HepG2 (cell line): ENCODE results near the gene SRP9. TPM values are rescaled to one million over a fixed set of nuclear protein-coding genes. Genes with fewer than 3 reads are reported as not detected.

Source experiments
- ATAC-seq: fragments of 200-7000 bp; cut with Tn5 transposase; 3 replicates; pipeline ENCODE4 v1.9.1; 2020; ENCODE audit warnings: mild to moderate bottlenecking, moderate library complexity
- BruUV-seq: library from RNA; stranded (reverse); fragments of 400-500 nt; replicated peaks from 2 replicates; lab custom pipeline; 2021; lab: Mats Ljungman, UMichigan
- CTCF ChIA-PET: fragments of 300-600 bp; formaldehyde crosslinking; extraction: SDS; loops from one replicate; lab custom pipeline; 2021; ENCODE audit warnings: low total read pairs, inconsistent platforms, low intra/inter-chr PET ratio; lab: Yijun Ruan, JAX
- POLR2A ChIA-PET: fragments of 350-600 bp; sonication (Branson Sonifier 250); formaldehyde crosslinking; loops from one replicate; lab custom pipeline; 2020; ENCODE audit warnings: antibody characterized with exemption, inconsistent platforms; lab: Yijun Ruan, JAX
- DNase-seq: peaks from one replicate; pipeline ENCODE4 v3.0.0-alpha.2; 2015; ENCODE audit warnings: low spot score
- FAIRE-seq: peaks from 3 replicates; lab custom pipeline; 2011; peaks lifted over from hg19 to GRCh38; lab: Jason Lieb, UNC
- H2AFZ ChIP-seq: one replicate; pipeline ENCODE4 v1.6.1; 2011; ENCODE audit warnings: low read length, inconsistent platforms
- H3K27ac ChIP-seq: fragments of 300-600 bp; 3 replicates; pipeline ENCODE4 v1.8.0; 2011; ENCODE audit warnings: mixed run types, mild to moderate bottlenecking, mixed read lengths, low read length, inconsistent platforms; ENCODE audit not compliant: insufficient read depth; ENCODE audit errors: extremely low read length
- H3K27me3 ChIP-seq, 2 experiments: fragments of 200-600 bp in 1 of 2; 2 replicates in 1 of 2; 3 replicates in 1 of 2; pipeline versions ENCODE4 v1.6.0 to v1.8.0; 2011; ENCODE audit warnings: low read length in 2 of 2, mild to moderate bottlenecking in 2 of 2, moderate library complexity in 2 of 2, inconsistent platforms in 1 of 2; ENCODE audit not compliant: insufficient read depth in 2 of 2, control insufficient read depth in 1 of 2
- H3K36me3 ChIP-seq, 2 experiments: fragments of 200-600 bp in 1 of 2; replicated peaks in 1 of 2; 2 replicates in 1 of 2; 3 replicates in 1 of 2; pipeline versions ENCODE4 v1.5.1 to v1.8.0; 2011; ENCODE audit warnings: low read length in 2 of 2, inconsistent platforms in 1 of 2; ENCODE audit not compliant: insufficient read depth in 2 of 2, control insufficient read depth in 1 of 2
- H3K4me1 ChIP-seq: 2 replicates; pipeline ENCODE4 v1.5.1; 2012; ENCODE audit warnings: low read length, inconsistent platforms; ENCODE audit not compliant: insufficient read depth
- H3K4me2 ChIP-seq: 2 replicates; pipeline ENCODE4 v1.6.0; 2011; ENCODE audit warnings: low read depth, low read length, inconsistent platforms
- H3K4me3 ChIP-seq, 3 experiments: fragments of 200-600 bp in 1 of 3; sonication (generic), shearing (Covaris generic) in 1 of 3; replicated peaks in 1 of 3; 2 replicates each; pipeline ENCODE4 v1.5.1; 2011 to 2016; ENCODE audit warnings: low read length in 3 of 3, inconsistent platforms in 2 of 3, low read depth in 2 of 3, mild to moderate bottlenecking in 2 of 3, control low read depth in 1 of 3, mixed read lengths in 1 of 3; ENCODE audit not compliant: insufficient read depth in 1 of 3
- H3K79me2 ChIP-seq: one replicate; pipeline ENCODE4 v1.6.1; 2011; ENCODE audit warnings: low read length, inconsistent platforms; ENCODE audit not compliant: insufficient read depth
- H3K9ac ChIP-seq: 2 replicates; pipeline ENCODE4 v1.6.0; 2011; ENCODE audit warnings: mild to moderate bottlenecking, low read depth, low read length, inconsistent platforms; ENCODE audit not compliant: insufficient read depth
- H3K9me3 ChIP-seq: 2 replicates; pipeline ENCODE4 v1.5.1; 2012; ENCODE audit warnings: mild to moderate bottlenecking, low read length
- H4K20me1 ChIP-seq: 2 replicates; pipeline ENCODE4 v1.6.0; 2011; ENCODE audit warnings: inconsistent platforms, mild to moderate bottlenecking, low read length, moderate library complexity; ENCODE audit not compliant: insufficient read depth
- ATF7 ChIP-seq, 2 experiments: fragments of 450-650 bp in 1 of 2; sonication (generic) in 1 of 2; formaldehyde crosslinking in 1 of 2; IDR thresholded peaks; 2 replicates each; pipeline versions ENCODE4 v1.4.0 to v1.6.1; 2016 to 2020; ENCODE audit warnings: antibody characterized with exemption in 1 of 2, mild to moderate bottlenecking in 1 of 2, missing genetic modification reagents in 1 of 2
- CBX5 ChIP-seq: sonication (generic); formaldehyde crosslinking; IDR thresholded peaks from 2 replicates; pipeline ENCODE4 v1.4.0; 2020; ENCODE audit warnings: missing genetic modification reagents, borderline replicate concordance
- HOXA7 ChIP-seq: sonication (generic); formaldehyde crosslinking; IDR thresholded peaks from 2 replicates; pipeline ENCODE4 v1.8.1; 2022; ENCODE audit warnings: mild to moderate bottlenecking, missing genetic modification reagents, moderate library complexity
- KLF15 ChIP-seq: sonication (generic); formaldehyde crosslinking; IDR thresholded peaks from 2 replicates; pipeline ENCODE4 v1.8.1; 2023; ENCODE audit warnings: borderline replicate concordance, mild to moderate bottlenecking, inconsistent platforms, missing genetic modification reagents, mixed read lengths
- LBX2 ChIP-seq: sonication (generic); formaldehyde crosslinking; IDR thresholded peaks from 2 replicates; pipeline ENCODE4 v1.5.0; 2020; ENCODE audit warnings: missing genetic modification reagents, mild to moderate bottlenecking, borderline replicate concordance
- SOX6 ChIP-seq, 2 experiments: fragments of 450-650 bp in 1 of 2; sonication (generic) in 1 of 2; formaldehyde crosslinking in 1 of 2; IDR thresholded peaks; 2 replicates each; pipeline versions ENCODE4 v1.4.0 to v1.6.1; 2017 to 2020; ENCODE audit warnings: antibody characterized with exemption in 1 of 2, mild to moderate bottlenecking in 1 of 2, missing genetic modification reagents in 1 of 2
- TEAD3 ChIP-seq: optimal IDR thresholded peaks from 2 replicates; pipeline ENCODE3; 2016; ENCODE audit warnings: borderline replicate concordance
- ZNF276 ChIP-seq: sonication (generic); formaldehyde crosslinking; IDR thresholded peaks from 2 replicates; pipeline ENCODE4 v1.4.0; 2020; ENCODE audit warnings: mild to moderate bottlenecking, low read depth, missing genetic modification reagents
- ZNF549 ChIP-seq: sonication (generic); formaldehyde crosslinking; IDR thresholded peaks from 2 replicates; pipeline ENCODE4 v1.5.0; 2020; ENCODE audit warnings: missing genetic modification reagents
- ZNF670 ChIP-seq: sonication (generic); formaldehyde crosslinking; IDR thresholded peaks from 2 replicates; pipeline ENCODE4 v1.8.0; 2022; ENCODE audit warnings: mild to moderate bottlenecking, missing genetic modification reagents, borderline replicate concordance
- ZNF780A ChIP-seq: sonication (generic); formaldehyde crosslinking; IDR thresholded peaks from 2 replicates; pipeline ENCODE4 v1.8.0; 2022; ENCODE audit warnings: mild to moderate bottlenecking, missing genetic modification reagents, moderate library complexity
- WGBS: methylation state at CpG from one replicate; pipeline ENCODE4 v1.1.6; 2017; ENCODE audit warnings: low lambda C conversion rate; 5-methylcytosine and 5-hydroxymethylcytosine counted together
- in situ Hi-C: cut with HindIII; loops from 2 replicates; pipeline ENCODE4 v1.10.0; 2017; ENCODE audit warnings: low pct_unique_long_range_greater_than_20kb; ENCODE audit not compliant: extremely low pct_ligation_motif_present
- intact Hi-C: fragments of 100-400 bp; cut with micrococcal nuclease; formaldehyde crosslinking; loops from one replicate; pipeline ENCODE4 v1.10.0; 2022; ENCODE audit not compliant: unreplicated experiment
- polyA plus RNA-seq, 8 experiments: library from polyadenylated mRNA; depleted of rRNA in 3 of 8; stranded (reverse) in 7 of 8; unstranded in 1 of 8; fragments of >200 nt; fragmentation: Illumina TruSeq in 4 of 8; extraction: Trizol in 4 of 8; gene quantifications; 2 replicates each; pipeline versions ENCODE4 v1.2.1 to v1.2.3, GENCODE V29; 2011 to 2016; ENCODE audit warnings: low read depth in 4 of 8, missing spikeins in 1 of 8, mixed read lengths in 1 of 8; ENCODE audit not compliant: insufficient read depth in 1 of 8
- total RNA-seq, 5 experiments: library from RNA; depleted of rRNA; stranded (reverse); fragments of >200 nt; fragmentation: Illumina TruSeq; extraction: Trizol; gene quantifications; 2 replicates each; pipeline ENCODE4 v1.2.3, GENCODE V29; 2016; ENCODE audit warnings: low read depth in 1 of 5
- TF ChIP-seq, protein P1 (sequence below): sonication (generic); formaldehyde crosslinking; IDR thresholded peaks from 2 replicates; pipeline ENCODE4 v1.5.0; 2020; ENCODE audit warnings: mild to moderate bottlenecking, missing genetic modification reagents, moderate library complexity

The SRP9 gene
- total and polyA plus RNA-seq, 2 of the 13 experiments (the other 11 are each of a cell fraction or from before 2014, with no cell fraction given): 251 to 307 TPM

GRCh38 chr1:225828706-225829345 lies 51.2 kb downstream of the SRP9 start:
- ChIA-PET POLR2A (no interaction called here), CTCF (no interaction called here)
- 98% methylated on average over 12 of the region's 14 CpGs for WGBS
- in situ Hi-C loops (loop anchor here (5.0 kb wide), 1 partner anchor 352 kb away; no protein-coding TSS in a partner anchor), intact Hi-C loops (loop anchor here (10.0 kb wide), 1 partner anchor 96 kb away; the partner anchor contains the start of gene PYCR2)
- Histone ChIP-seq H3K9ac (no peak overlapping the region), H3K4me2 (no peak overlapping the region), H3K4me3 (no peak overlapping the region), H2AFZ (no peak overlapping the region), H3K27ac (no peak overlapping the region), H3K4me1 (peaks cover 40% of the 10 kb centered on the region), H3K79me2 (peaks cover 19% of the 10 kb centered on the region), H3K9me3 (no peaks in the 10 kb centered on the region), H3K36me3 (peaks cover 9 to 31% of the 10 kb centered on the region in 2 experiments), H4K20me1 (no peaks in the 10 kb centered on the region), H3K27me3 (no peaks in the 10 kb centered on the region)
- DNase-seq (no peak), ATAC-seq (no peak), FAIRE-seq (no peak)
- BruUV-seq: no TSS peak
- TF ChIP-seq KLF15 (CRISPR knock-in tag) (no peak), SOX6 (IDR thresholded peaks at IDR 0.05) (no peak), SOX6 (CRISPR knock-in tag; IDR thresholded peaks at IDR 0.05) (no peak), ZNF670 (no peak), LBX2 (no peak), ATF7 (IDR thresholded peaks at IDR 0.05) (no peak), ATF7 (CRISPR knock-in tag; IDR thresholded peaks at IDR 0.05) (no peak), ZNF549 (CRISPR knock-in tag) (no peak), CBX5 (CRISPR knock-in tag) (no peak), ZNF276 (CRISPR knock-in tag) (no peak), ZNF780A (CRISPR knock-in tag) (no peak), HOXA7 (no peak), TEAD3 (CRISPR knock-in tag) (no peak)
- TF ChIP-seq, protein P1, sequence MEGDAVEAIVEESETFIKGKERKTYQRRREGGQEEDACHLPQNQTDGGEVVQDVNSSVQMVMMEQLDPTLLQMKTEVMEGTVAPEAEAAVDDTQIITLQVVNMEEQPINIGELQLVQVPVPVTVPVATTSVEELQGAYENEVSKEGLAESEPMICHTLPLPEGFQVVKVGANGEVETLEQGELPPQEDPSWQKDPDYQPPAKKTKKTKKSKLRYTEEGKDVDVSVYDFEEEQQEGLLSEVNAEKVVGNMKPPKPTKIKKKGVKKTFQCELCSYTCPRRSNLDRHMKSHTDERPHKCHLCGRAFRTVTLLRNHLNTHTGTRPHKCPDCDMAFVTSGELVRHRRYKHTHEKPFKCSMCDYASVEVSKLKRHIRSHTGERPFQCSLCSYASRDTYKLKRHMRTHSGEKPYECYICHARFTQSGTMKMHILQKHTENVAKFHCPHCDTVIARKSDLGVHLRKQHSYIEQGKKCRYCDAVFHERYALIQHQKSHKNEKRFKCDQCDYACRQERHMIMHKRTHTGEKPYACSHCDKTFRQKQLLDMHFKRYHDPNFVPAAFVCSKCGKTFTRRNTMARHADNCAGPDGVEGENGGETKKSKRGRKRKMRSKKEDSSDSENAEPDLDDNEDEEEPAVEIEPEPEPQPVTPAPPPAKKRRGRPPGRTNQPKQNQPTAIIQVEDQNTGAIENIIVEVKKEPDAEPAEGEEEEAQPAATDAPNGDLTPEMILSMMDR (CRISPR knock-in tag): no peak
